DND-41 (cell line): ENCODE results near the gene FCSK.

Source experiments
- ATAC-seq: fragments of 200-7000 bp; cut with Tn5 transposase; 3 replicates; pipeline ENCODE4 v1.9.1; 2021; ENCODE audit warnings: low read depth; ENCODE audit not compliant: insufficient read depth
- DNase-seq: peaks from one replicate; pipeline ENCODE4 v3.0.0-alpha.2; 2020
- H2AFZ ChIP-seq: 2 replicates; pipeline ENCODE4 v1.6.0; 2012; ENCODE audit warnings: low read depth, low read length
- H3K27ac ChIP-seq: 2 replicates; pipeline ENCODE4 v1.5.1; 2012; ENCODE audit warnings: low read length, inconsistent platforms
- H3K27me3 ChIP-seq: fragments of 200-600 bp; sonication (generic); 2 replicates; pipeline ENCODE4 v1.6.0; 2012; ENCODE audit warnings: low read length, mild to moderate bottlenecking, inconsistent platforms; ENCODE audit not compliant: insufficient read depth, poor library complexity
- H3K36me3 ChIP-seq: 2 replicates; pipeline ENCODE4 v1.5.1; 2012; ENCODE audit warnings: low read length, inconsistent platforms; ENCODE audit not compliant: insufficient read depth
- H3K4me1 ChIP-seq: 2 replicates; pipeline ENCODE4 v1.5.1; 2012; ENCODE audit warnings: mild to moderate bottlenecking, low read length; ENCODE audit not compliant: insufficient read depth
- H3K4me2 ChIP-seq: 2 replicates; pipeline ENCODE4 v1.6.0; 2012; ENCODE audit warnings: mild to moderate bottlenecking, moderate library complexity, low read length, inconsistent platforms; ENCODE audit not compliant: insufficient read depth
- H3K4me3 ChIP-seq, 2 experiments: fragments of 200-600 bp in 1 of 2; shearing (Covaris generic) in 1 of 2; 2 replicates each; pipeline ENCODE4 v1.5.1; 2012 to 2016; ENCODE audit warnings: inconsistent platforms in 2 of 2, low read length in 2 of 2, mild to moderate bottlenecking in 2 of 2, low read depth in 1 of 2, moderate library complexity in 1 of 2
- H3K79me2 ChIP-seq: 2 replicates; pipeline ENCODE4 v1.6.0; 2012; ENCODE audit warnings: low read length, inconsistent platforms; ENCODE audit not compliant: insufficient read depth
- H3K9ac ChIP-seq: 2 replicates; pipeline ENCODE4 v1.6.0; 2012; ENCODE audit warnings: low read depth, mild to moderate bottlenecking, inconsistent platforms, low read length, moderate library complexity
- H3K9me3 ChIP-seq: 2 replicates; pipeline ENCODE4 v1.5.1; 2012; ENCODE audit warnings: low read length, moderate library complexity, mild to moderate bottlenecking, inconsistent platforms; ENCODE audit not compliant: insufficient read depth, severe bottlenecking
- H4K20me1 ChIP-seq: 2 replicates; pipeline ENCODE4 v1.6.0; 2012; ENCODE audit warnings: low read length; ENCODE audit not compliant: insufficient read depth
- CTCF ChIP-seq: IDR thresholded peaks from 2 replicates; pipeline ENCODE4 v1.5.1; 2012; ENCODE audit warnings: borderline replicate concordance, low read length, moderate library complexity, mild to moderate bottlenecking; ENCODE audit not compliant: poor library complexity, severe bottlenecking; ENCODE audit errors: extremely low read depth
- EZH2 ChIP-seq: IDR thresholded peaks from 3 replicates; pipeline ENCODE4 v1.6.1; 2012; ENCODE audit warnings: borderline replicate concordance, low read depth, mild to moderate bottlenecking, moderate library complexity, low read length, inconsistent platforms; ENCODE audit not compliant: severe bottlenecking

FCSK gene

GRCh38 chr16:70457446-70458166 is 3.2 kb downstream of the FCSK start:
- Histone ChIP-seq H3K9me3 (no peaks in the 10 kb centered on the region), H3K9ac (no peak overlapping the region), H4K20me1 (no peaks in the 10 kb centered on the region), H3K36me3 (no peaks in the 10 kb centered on the region; the same call in 1 of the 2 replicates), H3K27me3 (no peaks in the 10 kb centered on the region), H2AFZ (no peak overlapping the region), H3K4me2 (no peak overlapping the region), H3K4me3 (no peak overlapping the region), H3K4me1 (peaks cover 24% of the 10 kb centered on the region), H3K27ac (no peak overlapping the region), H3K79me2 (peaks cover 8% of the 10 kb centered on the region)
- ATAC-seq (no peak), DNase-seq (no peak)
- TF ChIP-seq CTCF (no peak), EZH2 (no peak)

- H3K4me2 ChIP-seq: no peak overlapping the region
- H2AFZ ChIP-seq: no peak overlapping the region
- no peaks in the 10 kb centered on the region for H4K20me1 ChIP-seq
- peaks cover 6% of the 10 kb centered on the region for H3K4me1 ChIP-seq
- no peaks in the 10 kb centered on the region for H3K9me3 ChIP-seq
- TF ChIP-seq CTCF (no peak), EZH2 (no peak)
- ATAC-seq (no peak), DNase-seq (no peak)
- H3K27me3 ChIP-seq: no peaks in the 10 kb centered on the region
- H3K79me2 ChIP-seq: no peaks in the 10 kb centered on the region
- peaks cover 16% of the 10 kb centered on the region for H3K36me3 ChIP-seq
- H3K27ac ChIP-seq: no peak overlapping the region
- H3K9ac ChIP-seq: no peak overlapping the region
- no peak overlapping the region for H3K4me3 ChIP-seq
Measured at GRCh38 chr16:70460737-70461261, 6.4 kb downstream of the FCSK start.

GRCh38 chr16:70463235-70463634 is 8.8 kb downstream of the FCSK start:
- no peak overlapping the region for H3K27ac ChIP-seq
- ATAC-seq: no peak
- no peak overlapping the region for H2AFZ ChIP-seq
- no peaks in the 10 kb centered on the region for H4K20me1 ChIP-seq
- no peak overlapping the region for H3K4me3 ChIP-seq
- no peak overlapping the region for H3K4me2 ChIP-seq
- H3K9me3 ChIP-seq: no peaks in the 10 kb centered on the region
- no peak overlapping the region for H3K9ac ChIP-seq
- H3K36me3 ChIP-seq: peaks cover 16% of the 10 kb centered on the region
- no peaks in the 10 kb centered on the region for H3K79me2 ChIP-seq
- H3K27me3 ChIP-seq: no peaks in the 10 kb centered on the region
- no peak for DNase-seq
- TF ChIP-seq CTCF: no peak
- TF ChIP-seq EZH2: no peak
- no peaks in the 10 kb centered on the region for H3K4me1 ChIP-seq
